Chondrocyte (in vitro differentiated cells): Measurements from ENCODE around the gene UGT1A1. TPM values are rescaled to one million over a fixed set of nuclear protein-coding genes. Genes with fewer than 3 reads are reported as not detected.

Experiments used
- DNase-seq: peaks from one replicate; pipeline ENCODE4 v3.0.0; 2021; ENCODE audit warnings: mixed read lengths, low spot score
- H3K27ac Mint-ChIP-seq: one replicate; pipeline ENCODE4 v1.8.0; 2021; ENCODE audit warnings: mild to moderate bottlenecking, moderate library complexity, mixed read lengths; ENCODE audit not compliant: unreplicated experiment
- H3K27me3 Mint-ChIP-seq: 2 replicates; pipeline ENCODE4 v1.8.0; 2021; ENCODE audit warnings: low read depth, mixed read lengths
- H3K36me3 Mint-ChIP-seq: 2 replicates; pipeline ENCODE4 v1.8.0; 2021; ENCODE audit warnings: low read depth, mixed read lengths
- H3K4me1 Mint-ChIP-seq: 2 replicates; pipeline ENCODE4 v1.8.0; 2021; ENCODE audit warnings: low read depth, mild to moderate bottlenecking, mixed read lengths
- H3K4me3 Mint-ChIP-seq: one replicate; pipeline ENCODE4 v1.8.0; 2021; ENCODE audit warnings: mild to moderate bottlenecking, moderate library complexity, mixed read lengths; ENCODE audit not compliant: unreplicated experiment
- H3K9me3 Mint-ChIP-seq: 2 replicates; pipeline ENCODE4 v1.8.0; 2021; ENCODE audit warnings: low read depth, mixed read lengths
- CTCF ChIP-seq: fragments of 200-600 bp; sonication (generic); IDR thresholded peaks from 2 replicates; pipeline ENCODE4 v1.5.0; 2021; ENCODE audit warnings: antibody characterized with exemption, mild to moderate bottlenecking, moderate library complexity
- long read RNA-seq: library from polyadenylated mRNA; stranded (forward); transcript quantifications from one replicate; pipeline ENCODE4 v2.0.0, GENCODE V29; 2021
- total RNA-seq: library from RNA; stranded (reverse); gene quantifications from 3 replicates; pipeline ENCODE4 v1.2.1, GENCODE V29; 2021

UGT1A1 gene
- total RNA-seq, result not detected in 3 replicates
- long read RNA-seq, result 0 reads

- TF ChIP-seq CTCF, result no peak
- no peak within 1 kb of the TSS for H3K4me3 Mint-ChIP-seq
- DNase-seq, result no peak
- no peak within 1 kb of the TSS for H3K27ac Mint-ChIP-seq
- H3K9me3 Mint-ChIP-seq, result no peaks in the 10 kb centered on the region
- H3K36me3 Mint-ChIP-seq, result no peaks in the 10 kb centered on the region
- peaks cover 10% of the 10 kb centered on the region for H3K4me1 Mint-ChIP-seq
- peaks cover 11% of the 10 kb centered on the region for H3K27me3 Mint-ChIP-seq
Observed at GRCh38 chr2:233760043-233760442, at the start of gene UGT1A1. UGT1A1 (plus strand) TSS chr2:233760270; CDS start chr2:233760288, 18 bp downstream.

DNA sequence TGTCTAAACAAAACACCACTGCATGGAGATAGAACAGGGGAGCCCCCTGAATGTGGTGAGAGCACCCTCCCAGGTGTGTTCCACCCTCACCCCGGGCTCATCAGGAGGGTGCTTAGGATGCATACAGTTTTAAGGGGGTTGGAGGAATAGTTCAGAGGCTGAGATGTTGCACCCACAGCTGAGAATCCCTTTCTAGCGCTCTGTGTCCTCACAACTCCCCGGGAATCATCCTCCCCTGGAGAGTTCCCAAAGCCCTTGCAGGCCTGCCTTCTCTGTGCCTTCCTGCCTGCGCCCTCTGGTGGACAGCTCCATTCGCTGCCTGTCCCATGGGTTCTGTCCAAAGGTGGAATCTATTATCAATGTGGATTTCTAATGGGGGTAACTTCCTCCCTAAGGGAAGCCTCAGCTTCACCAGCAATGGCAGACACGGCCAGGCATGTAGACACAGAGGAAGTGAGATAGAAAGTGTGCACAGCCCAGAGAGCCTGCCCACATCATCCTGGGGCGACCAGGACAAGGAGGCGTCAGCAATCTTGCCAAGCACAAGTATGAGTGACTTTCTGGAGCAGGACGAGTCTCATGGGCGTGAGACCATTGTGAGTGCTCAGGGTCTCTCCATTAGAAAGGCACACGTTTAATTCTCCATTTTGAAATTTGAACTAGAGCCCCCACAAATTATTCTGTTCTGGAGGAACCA lies 48.6 kb upstream of the UGT1A1 start:
- Mint-ChIP-seq H3K27me3 (no peaks in the 10 kb centered on the region), H3K4me3 (no peak overlapping the region)
- DNase-seq, result no peak

GRCh38 chr2:233712611-233713261 lies 47.3 kb upstream of the UGT1A1 start, which contains the start of gene UGT1A5:
UGT1A5 (plus strand) TSS chr2:233712907; CDS start chr2:233712992, 85 bp downstream.
- Mint-ChIP-seq H3K4me1 (peaks cover 31% of the 10 kb centered on the region), H3K36me3 (no peaks in the 10 kb centered on the region), H3K27me3 (no peaks in the 10 kb centered on the region), H3K27ac (no peak within 1 kb of the TSS), H3K9me3 (no peaks in the 10 kb centered on the region), H3K4me3 (no peak within 1 kb of the TSS)
- no peak for DNase-seq
- TF ChIP-seq CTCF, result no peak

More for the DNA sequence above, 48.6 kb upstream of the UGT1A1 start:
- Mint-ChIP-seq H3K27ac (no peak overlapping the region), H3K36me3 (no peaks in the 10 kb centered on the region), H3K4me1 (peaks cover 43% of the 10 kb centered on the region), H3K9me3 (no peaks in the 10 kb centered on the region)
- TF ChIP-seq CTCF, result peak; percentile 93

DNA sequence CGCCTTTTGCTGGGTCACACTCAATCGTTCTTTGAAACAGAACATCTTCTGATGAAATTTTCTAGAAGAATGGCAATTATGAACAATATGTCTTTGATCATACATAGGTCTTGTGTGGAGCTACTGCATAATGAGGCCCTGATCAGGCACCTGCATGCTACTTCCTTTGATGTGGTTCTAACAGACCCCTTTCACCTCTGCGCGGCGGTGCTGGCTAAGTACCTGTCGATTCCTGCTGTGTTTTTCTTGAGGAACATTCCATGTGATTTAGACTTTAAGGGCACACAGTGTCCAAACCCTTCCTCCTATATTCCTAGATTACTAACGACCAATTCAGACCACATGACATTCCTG lies 46.8 kb upstream of the UGT1A1 start:
- no peak overlapping the region for H3K27ac Mint-ChIP-seq
- DNase-seq, result no peak
- peaks cover under 1% of the 10 kb centered on the region for H3K36me3 Mint-ChIP-seq
- no peak overlapping the region for H3K4me3 Mint-ChIP-seq
- H3K9me3 Mint-ChIP-seq, result no peaks in the 10 kb centered on the region
- TF ChIP-seq CTCF, result no peak
- H3K27me3 Mint-ChIP-seq, result peaks cover 2% of the 10 kb centered on the region
- H3K4me1 Mint-ChIP-seq, result peaks cover 26% of the 10 kb centered on the region

DNA sequence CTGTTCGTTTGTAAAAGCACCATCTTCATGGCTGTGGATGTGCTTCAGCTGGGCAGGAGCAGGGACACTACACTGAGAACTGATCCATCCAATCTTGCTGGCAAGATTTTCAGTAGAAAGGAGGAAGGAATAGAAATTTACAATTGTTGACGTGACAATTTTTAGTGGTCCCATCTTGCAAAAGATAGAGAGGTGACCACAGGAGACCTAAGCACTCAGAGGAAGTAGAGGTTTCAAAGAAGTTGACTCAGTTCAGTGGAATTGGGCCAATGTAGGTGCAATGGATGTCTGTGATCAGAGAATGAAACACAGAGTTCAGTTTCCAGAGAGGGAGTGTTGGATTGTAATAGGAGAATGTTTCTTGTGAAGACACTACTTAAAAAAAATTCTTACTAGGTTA lies 45.9 kb upstream of the UGT1A1 start:
- H3K36me3 Mint-ChIP-seq, result peaks cover 3% of the 10 kb centered on the region
- no peak for TF ChIP-seq CTCF

More for the DNA sequence above, 45.9 kb upstream of the UGT1A1 start:
- Mint-ChIP-seq H3K9me3 (no peaks in the 10 kb centered on the region), H3K4me1 (peaks cover 19% of the 10 kb centered on the region), H3K4me3 (no peak overlapping the region), H3K27ac (no peak overlapping the region), H3K27me3 (peaks cover 6% of the 10 kb centered on the region)
- no peak for DNase-seq
